Myocyte (in vitro differentiated cells): ENCODE data around the gene CLRN2. TPM values are rescaled to one million over a fixed set of nuclear protein-coding genes. Genes with fewer than 3 reads are reported as not detected.
A peak's percentile ranks its signal among the peaks of the same experiment; 100 is the strongest.
"Not testable (repeated sequence)": the region's sequence is repeated elsewhere in the genome, so short reads cannot be mapped to it uniquely, and the experiment has no call there.

Source experiments
- DNase-seq: peaks from one replicate; pipeline ENCODE4 v3.0.0-alpha.2; 2012; ENCODE audit warnings: low read depth
- total RNA-seq: library from RNA; depleted of rRNA; stranded (reverse); fragments of >200 nt; gene quantifications from 2 replicates; pipeline ENCODE4 v1.2.3, GENCODE V29; 2014

The CLRN2 gene
- total RNA-seq, 1 donor from 2014 or later, result not detected

GRCh38 chr4:17544205-17544604 lies 29.2 kb downstream of the CLRN2 start:
- DNase-seq, result peak; percentile 59

- no peak for DNase-seq
Observed at GRCh38 chr4:17544831-17545234, 29.9 kb downstream of the CLRN2 start.

GRCh38 chr4:17545374-17546140 lies 30.6 kb downstream of the CLRN2 start:
- DNase-seq, result no peak

- DNase-seq, result no peak
Observed at GRCh38 chr4:17546222-17546621, 31.3 kb downstream of the CLRN2 start.

- DNase-seq, result no peak
Observed at GRCh38 chr4:17546678-17547077, 31.7 kb downstream of the CLRN2 start.

- DNase-seq, result no peak
Observed at GRCh38 chr4:17550549-17550948, 35.6 kb downstream of the CLRN2 start.

GRCh38 chr4:17552427-17552826 lies 37.5 kb downstream of the CLRN2 start:
- peak; percentile 89 for DNase-seq

- DNase-seq, result no peak
Observed at GRCh38 chr4:17554568-17554967, 39.6 kb downstream of the CLRN2 start.

- no peak for DNase-seq
Observed at GRCh38 chr4:17556498-17556897, 41.5 kb downstream of the CLRN2 start.

- DNase-seq, result no peak
Observed at GRCh38 chr4:17557880-17558279, 42.9 kb downstream of the CLRN2 start.

GRCh38 chr4:17558941-17559708 lies 44.2 kb downstream of the CLRN2 start:
- DNase-seq, result no peak

- no peak for DNase-seq
Observed at GRCh38 chr4:17559709-17560048, 44.7 kb downstream of the CLRN2 start.

GRCh38 chr4:17560065-17560673 lies 45.2 kb downstream of the CLRN2 start:
- no peak for DNase-seq

GRCh38 chr4:17561195-17561909 lies 46.4 kb downstream of the CLRN2 start:
- DNase-seq, result peak; percentile 73

- no peak for DNase-seq
Observed at GRCh38 chr4:17562157-17562556, 47.2 kb downstream of the CLRN2 start.

GRCh38 chr4:17565846-17566245 lies 50.9 kb downstream of the CLRN2 start:
- no peak for DNase-seq

- no peak for DNase-seq
Observed at GRCh38 chr4:17567271-17567670, 52.3 kb downstream of the CLRN2 start.

GRCh38 chr4:17574206-17574605 lies 59.2 kb downstream of the CLRN2 start:
- no peak for DNase-seq

- not testable (repeated sequence) for DNase-seq
Observed at GRCh38 chr4:17575177-17575576, 60.2 kb downstream of the CLRN2 start.
